Ovary (tissue), 3 donors: Measurements from ENCODE around the gene GAK.

ENCODE experiments used
- CTCF ChIP-seq, 3 donors: fragments of 450-650 bp in 2 of 3; fragments of 200-600 bp in 1 of 3; IDR thresholded peaks; one replicate each; pipeline versions ENCODE4 v1.5.1 to v1.8.0; 2016 to 2022; ENCODE audit warnings: antibody characterized with exemption in 3 of 3, mild to moderate bottlenecking in 1 of 3
- EP300 ChIP-seq: sonication (generic); formaldehyde crosslinking; IDR thresholded peaks from one replicate; pipeline ENCODE4 v1.6.1; 2017; ENCODE audit warnings: antibody characterized with exemption
- donor health status: DM: no; HTN: no; CAD: no.

DNA sequence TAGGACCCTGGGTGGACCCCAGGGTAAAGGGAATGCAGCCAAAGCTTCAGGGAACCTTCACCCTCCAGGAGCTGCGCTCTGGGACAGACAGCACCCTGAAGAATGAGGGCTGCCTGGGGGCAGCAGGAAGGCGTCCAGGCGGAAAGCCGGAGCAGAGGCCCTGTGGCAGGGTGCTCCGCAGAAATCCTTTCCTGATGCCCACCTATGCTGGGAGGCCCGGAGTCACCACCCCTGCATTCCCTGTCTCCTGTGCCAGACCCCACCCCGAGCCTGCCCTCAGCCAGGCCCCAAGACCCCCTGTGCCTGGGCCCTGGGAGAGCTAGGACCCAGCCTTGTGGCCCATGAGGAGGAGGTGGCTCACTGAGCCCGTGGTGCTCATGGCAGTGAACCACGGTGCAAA lies 42.6 kb upstream of the GAK start:
- TF ChIP-seq EP300 (no peak), CTCF (IDR thresholded peaks at IDR 0.05) (no peak)
